OCI-LY7 (cell line): Measurements from ENCODE around the gene RAD9A.

Source experiments
- EZH2phosphoT487 ChIP-seq: fragments of 200-600 bp; sonication (generic); IDR thresholded peaks from 2 replicates; pipeline ENCODE4 v1.6.1; 2018; ENCODE audit warnings: low read depth, borderline replicate concordance, mild to moderate bottlenecking, mixed run types, antibody characterized with exemption, low read length, moderate library complexity, mixed read lengths
- TF ChIP-seq, protein P1 (sequence below): fragments of 200-600 bp; sonication (generic); conservative IDR thresholded peaks from 2 replicates; pipeline ENCODE4 v1.5.1; 2014; ENCODE audit warnings: mild to moderate bottlenecking, antibody characterized with exemption, low read length, moderate library complexity, mixed read lengths

GRCh38 chr11:67429722-67430121 is 37.9 kb downstream of the RAD9A start:
- TF ChIP-seq, protein P1, sequence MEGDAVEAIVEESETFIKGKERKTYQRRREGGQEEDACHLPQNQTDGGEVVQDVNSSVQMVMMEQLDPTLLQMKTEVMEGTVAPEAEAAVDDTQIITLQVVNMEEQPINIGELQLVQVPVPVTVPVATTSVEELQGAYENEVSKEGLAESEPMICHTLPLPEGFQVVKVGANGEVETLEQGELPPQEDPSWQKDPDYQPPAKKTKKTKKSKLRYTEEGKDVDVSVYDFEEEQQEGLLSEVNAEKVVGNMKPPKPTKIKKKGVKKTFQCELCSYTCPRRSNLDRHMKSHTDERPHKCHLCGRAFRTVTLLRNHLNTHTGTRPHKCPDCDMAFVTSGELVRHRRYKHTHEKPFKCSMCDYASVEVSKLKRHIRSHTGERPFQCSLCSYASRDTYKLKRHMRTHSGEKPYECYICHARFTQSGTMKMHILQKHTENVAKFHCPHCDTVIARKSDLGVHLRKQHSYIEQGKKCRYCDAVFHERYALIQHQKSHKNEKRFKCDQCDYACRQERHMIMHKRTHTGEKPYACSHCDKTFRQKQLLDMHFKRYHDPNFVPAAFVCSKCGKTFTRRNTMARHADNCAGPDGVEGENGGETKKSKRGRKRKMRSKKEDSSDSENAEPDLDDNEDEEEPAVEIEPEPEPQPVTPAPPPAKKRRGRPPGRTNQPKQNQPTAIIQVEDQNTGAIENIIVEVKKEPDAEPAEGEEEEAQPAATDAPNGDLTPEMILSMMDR: no peak
- no peak for TF ChIP-seq EZH2phosphoT487
